Epidermal melanocyte (primary cell): ENCODE results near the gene GPR173.

ENCODE experiments used
- DNase-seq: peaks from one replicate; pipeline ENCODE4 v3.0.0; 2011; ENCODE audit warnings: low spot score; ENCODE audit not compliant: insufficient read length

Gene GPR173

DNA sequence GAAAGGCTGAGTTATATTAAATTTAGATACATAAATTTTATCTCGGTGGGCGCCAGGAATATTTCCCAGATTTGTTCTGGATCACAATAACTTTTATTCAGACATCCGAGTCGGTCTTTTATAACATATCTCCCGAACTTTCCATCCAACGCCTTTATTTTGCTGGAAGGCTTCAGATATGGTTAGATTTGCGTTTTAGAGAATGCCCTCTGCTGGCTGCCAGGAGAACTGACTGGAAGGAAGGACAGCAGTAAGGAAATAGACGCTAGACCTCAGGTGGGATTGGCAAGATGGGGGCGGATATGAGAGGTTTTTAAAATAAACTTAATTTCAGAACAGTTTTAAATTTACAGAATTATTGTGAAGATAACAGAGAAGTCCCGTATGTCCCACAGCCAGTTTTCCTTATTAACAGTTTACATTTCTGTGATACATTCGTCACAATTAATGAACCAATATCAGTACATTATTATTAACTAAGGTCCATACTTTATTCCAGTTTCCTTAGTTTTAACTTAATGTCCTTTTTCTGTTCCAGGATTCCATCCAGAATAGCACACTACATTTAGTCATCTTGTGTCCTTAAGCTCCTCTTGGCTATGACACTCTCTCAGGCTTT, 40.7 kb downstream of the GPR173 start:
- peak; percentile 56 for DNase-seq

DNA sequence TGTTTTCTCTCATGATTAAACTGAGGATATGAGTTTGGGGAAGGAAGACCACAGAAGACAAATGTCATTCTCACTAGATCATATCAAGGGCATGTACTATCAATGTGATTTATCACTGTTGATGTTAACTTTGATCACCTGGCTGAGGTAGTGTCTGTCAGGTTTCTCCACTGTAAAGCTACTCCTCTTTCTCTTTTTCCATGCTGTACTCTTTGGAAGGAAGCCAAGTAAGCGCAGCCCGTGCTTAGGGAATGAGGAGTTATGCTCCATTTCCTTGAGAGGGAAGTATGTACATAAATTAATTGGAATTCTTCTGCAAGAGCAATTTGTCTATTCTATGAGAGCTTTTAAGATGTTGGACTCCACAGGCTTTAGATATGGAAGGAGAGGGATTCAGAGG, 41.3 kb downstream of the GPR173 start:
- DNase-seq: no peak

DNA sequence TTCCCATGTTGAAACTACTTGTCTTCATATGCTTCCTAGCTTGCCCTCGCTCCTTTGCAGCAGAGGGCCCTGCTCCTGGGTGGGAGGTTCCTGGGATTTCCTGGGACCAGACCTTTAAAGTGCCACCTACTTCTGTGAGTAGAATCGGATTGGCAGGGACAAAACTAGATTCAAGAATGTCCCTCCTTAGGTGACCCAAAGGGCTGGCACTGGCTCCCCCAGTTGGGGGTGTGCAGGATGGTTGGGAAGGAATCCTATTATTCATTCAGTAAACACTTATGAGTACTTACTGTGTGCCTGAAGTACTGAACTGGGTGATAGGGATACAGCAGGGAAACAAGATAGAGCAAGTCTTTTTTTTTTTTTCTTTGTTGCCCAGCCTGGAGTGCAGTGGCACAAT, 42.8 kb downstream of the GPR173 start:
- no peak for DNase-seq

DNA sequence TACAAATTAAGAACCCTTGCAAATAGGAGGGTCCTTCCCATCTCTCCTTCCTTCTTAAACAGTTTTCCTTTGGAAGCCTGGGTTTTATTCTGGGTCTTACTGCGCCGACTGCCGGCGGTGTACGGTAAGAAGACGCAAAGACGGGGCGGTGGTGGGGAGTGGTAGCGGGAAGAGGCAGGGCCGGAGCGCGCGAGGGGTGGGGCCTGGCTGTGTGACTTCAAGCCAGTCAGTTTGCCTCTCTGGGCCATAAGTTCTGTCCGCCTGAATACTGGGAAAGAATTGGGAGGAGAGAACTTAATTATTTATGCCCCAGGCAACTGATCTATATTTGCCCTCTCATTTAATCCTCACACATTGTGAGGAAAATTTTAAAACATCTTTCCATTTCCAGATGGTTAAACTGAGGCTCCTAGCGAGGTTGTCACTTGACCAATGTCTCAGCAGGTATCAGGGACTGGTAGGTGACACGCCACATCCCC, 44.6 kb downstream of the GPR173 start:
- peak; percentile 20 for DNase-seq

DNA sequence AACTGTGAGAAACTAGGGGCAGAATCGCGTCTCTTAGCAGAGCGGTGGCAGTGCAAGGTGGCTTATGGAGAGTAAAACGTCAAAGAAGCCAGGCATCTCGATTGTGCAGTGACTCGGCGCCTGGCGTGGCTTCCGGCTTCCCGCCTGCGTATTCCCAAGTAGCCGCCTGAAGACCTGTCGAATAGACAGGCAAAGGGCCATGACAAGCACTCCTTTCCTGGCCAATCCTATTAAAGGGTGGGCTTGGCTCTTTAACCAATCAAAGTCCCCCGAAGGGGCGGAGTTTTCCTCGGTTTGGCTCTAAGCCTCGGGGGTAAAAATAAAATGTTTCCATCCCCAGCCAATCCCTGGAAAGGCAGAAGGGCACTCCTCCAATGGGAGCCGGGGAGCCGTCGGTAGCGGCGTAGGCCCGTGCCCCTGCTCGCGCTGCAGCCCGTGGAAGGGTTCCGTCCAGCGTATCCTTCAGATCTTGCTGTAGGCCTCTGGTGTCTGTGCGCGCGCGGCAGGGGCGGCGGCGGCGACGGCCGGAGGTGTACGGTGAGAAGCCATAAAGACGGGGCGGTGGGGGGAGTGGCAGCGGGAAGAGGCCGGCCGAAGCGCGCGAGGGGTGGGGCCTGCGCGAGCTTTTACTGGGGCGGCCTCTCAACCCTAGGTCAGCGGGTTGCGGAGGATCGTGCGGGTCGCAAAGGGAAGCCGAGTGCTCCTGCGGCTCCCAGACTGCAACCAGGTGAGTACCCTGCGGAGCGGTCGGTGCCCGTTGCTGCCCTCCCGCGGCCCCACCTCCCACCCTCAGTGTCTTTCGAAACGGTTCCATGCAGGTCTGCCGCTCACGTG, 45.4 kb downstream of the GPR173 start, which contains the start of gene KANTR:
Gene KANTR, plus strand, starts transcription at position 395 of the 834 bp plus-strand sequence. CDS start 30,131 bp downstream, outside the sequence.
- DNase-seq: peak; percentile 87

DNA sequence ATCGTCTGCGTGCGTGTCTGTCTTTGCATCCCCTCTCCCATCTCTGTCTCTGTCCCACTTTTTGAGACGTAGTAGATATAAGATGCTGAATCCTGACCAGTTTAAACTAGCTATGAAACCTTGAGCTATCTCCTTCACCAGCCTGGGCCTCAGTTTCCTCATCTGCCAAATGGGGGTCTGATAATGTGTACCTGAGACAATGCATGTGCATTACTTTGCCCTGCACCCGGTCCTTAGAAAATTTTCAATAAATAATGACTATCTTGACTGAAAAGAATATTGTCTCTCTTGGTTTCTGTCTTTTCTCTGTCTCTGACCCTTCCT, 46.0 kb downstream of the GPR173 start:
- DNase-seq: no peak

DNA sequence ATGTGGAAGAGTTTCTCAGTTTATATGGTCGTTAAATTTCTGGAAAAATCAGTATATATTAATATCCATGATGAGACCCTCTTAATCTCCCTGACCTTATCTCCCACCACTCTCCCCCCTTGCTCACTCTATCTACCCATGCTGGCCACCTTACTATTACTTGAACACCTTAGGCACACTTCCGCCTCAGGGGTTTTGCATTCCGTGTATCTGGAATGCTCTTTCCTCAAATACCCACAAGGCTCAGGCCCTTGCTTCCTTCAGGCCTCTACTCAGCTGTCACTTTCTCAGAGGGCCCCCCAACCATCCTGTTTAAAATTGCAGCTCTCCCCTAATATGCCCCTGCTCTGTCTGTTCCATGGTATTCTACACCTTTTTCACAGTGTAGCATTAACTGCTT, 47.2 kb downstream of the GPR173 start:
- DNase-seq: no peak

DNA sequence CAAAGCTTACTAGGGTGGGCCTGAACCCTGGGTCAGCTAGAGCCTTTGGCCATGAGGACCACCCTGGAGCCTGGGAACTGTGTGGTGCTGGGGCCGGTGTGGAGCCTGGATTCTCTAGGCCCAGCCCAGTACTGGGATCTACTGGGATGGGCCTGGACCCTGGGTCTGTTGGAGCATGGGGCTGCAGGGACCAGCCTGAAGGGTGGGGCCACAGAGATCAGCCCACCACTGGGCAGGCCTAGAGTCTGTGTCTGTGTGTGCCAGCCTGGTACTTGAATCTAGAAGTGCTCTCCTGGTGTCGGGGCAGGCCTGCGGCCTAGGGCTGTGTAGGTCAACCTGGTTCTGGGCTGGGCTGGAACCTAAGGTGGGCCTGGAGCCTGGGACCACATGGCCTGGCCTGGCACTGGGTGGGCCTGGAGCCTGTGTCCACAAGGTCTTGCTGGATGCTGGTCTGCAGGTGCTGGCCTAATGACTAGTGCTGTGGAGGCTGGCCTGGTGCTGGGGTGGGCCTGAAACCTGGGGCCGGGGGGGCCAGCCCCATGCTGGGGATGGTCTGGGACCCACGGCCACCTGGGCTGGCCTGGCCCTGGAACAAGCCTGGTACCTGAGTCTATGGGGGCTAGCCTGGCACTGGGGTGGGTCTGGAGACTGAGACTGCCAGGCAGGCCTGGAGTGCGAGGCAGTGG, 66.4 kb downstream of the GPR173 start:
- DNase-seq: no peak

DNA sequence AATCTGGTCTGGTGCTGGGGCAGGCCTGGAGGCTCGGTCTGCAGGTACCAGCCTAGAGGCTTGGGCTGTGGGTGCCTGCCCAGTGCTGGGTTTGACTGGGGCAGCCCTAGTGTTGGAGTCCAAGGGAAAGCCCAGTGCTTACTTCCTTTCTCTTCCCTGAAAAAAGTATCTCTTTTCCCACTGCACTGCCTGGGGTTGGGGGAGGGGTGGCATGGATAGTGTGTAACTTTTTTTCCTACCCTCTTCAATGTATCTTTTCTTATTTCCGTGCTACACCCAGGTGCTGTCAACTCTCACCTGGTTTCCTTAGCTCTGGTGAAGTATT, 66.9 kb downstream of the GPR173 start:
- no peak for DNase-seq

DNA sequence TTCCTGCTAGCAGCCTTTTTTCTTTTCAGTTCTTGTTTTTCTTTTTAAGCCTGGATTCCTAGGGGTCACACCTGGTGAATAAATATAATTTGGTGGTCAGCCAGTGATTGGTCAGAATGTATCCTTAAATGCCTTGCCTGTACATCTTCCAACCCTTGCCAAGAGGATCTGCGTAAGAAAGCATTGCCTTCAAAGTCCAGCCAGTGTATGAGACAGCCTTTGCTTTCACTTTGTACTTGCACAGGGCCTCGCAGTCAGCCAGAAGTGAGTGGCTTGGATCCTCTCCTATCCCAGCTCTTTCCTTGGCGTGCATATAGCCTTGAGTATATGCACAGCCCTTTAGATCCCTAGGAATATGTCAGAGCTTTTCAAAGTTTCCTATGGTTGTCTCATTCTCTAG, 67.5 kb downstream of the GPR173 start:
- DNase-seq: no peak

DNA sequence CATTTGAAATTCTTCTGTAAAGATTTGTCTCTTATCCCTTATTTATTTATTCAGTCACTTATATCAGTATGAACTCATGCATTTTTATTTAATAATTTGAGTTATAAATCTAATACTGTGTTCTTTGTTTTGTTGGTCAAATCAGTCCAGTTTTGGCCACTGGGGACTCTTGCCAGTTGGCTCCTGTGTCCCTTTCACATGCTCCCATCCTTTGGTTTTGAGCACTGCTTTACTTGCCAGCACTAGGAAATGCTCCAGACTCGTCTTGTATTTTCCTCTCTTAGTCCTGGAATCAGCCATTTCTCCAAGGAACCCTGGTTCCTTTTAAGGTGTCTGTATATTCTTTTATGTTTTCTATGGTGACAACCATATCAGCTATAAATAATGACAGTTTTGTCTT, 73.4 kb downstream of the GPR173 start:
- no peak for DNase-seq

DNA sequence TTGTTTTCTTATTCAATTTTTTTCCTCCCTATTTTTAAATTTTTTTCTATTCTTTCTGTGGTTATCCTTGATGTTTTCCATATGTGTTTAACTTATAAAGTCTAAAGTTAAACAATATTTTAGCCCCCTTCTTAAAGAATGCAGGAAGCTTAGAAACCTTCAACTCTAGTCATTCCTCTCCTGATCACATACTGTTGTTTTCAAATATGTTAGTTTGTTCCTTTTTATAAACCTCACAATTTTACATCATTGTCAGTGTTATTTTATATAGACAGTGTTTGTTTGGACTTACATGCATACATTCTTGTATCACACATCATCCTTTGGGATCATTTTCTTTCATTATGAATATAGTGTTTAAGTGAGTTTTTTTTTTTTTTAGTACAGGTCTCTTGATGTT, 76.9 kb downstream of the GPR173 start:
- DNase-seq: no peak

DNA sequence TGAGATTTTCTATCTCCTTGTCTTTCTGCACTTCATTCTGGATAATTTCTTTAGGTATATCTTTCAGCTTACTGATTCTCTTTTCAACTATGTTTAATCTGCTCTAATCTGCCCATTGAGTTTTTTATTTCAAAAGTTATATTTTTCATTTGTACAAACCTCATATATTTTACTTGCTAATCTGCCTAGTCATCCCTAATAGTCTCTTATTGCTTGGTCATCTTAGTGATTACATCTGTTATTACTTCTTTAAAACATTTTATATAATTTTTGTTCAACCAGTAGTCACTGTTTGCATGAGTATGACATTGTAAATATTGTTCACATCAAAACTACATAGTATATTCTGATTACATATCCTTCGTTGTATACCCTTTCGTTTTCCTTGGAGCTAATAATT, 77.8 kb downstream of the GPR173 start:
- DNase-seq: no peak

DNA sequence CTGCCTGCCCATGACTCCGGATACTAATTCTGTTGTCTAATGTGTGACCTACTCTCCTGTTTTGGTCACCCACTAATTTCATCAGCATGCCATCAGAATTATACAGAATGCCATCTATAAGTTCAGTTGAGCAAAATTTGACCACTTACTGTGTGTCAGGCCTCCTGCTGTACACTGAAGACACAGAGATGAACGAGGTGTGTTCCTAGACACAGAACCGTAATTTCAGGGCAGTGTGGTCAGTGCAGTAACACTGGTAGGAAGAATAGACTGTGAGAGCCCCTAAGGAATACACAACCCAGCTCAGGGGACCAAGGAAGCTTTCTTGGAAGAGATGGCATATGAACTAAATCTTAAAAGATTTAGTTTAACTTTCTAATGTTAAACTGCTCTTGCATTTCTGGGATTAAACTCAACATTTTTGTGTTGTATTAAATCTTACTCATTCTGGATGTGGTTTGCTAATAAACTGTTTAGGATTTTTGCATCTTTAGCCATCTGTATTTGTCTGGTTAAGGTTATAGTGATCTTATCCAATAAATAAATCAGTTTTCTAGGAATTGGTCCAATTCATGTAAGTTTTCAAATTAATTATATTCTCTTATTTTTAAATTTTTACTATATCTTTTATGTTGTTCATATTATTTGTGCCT, 79.6 kb downstream of the GPR173 start:
- no peak for DNase-seq
